CD4-positive, alpha-beta memory T cell (primary cell): ENCODE data around the gene IRAK4. TPM values are rescaled to one million over a fixed set of nuclear protein-coding genes. Genes with fewer than 3 reads are reported as not detected.
A peak's percentile ranks its signal among the peaks of the same experiment; 100 is the strongest.

Experiments
- CTCF ChIA-PET: fragments of 350-600 bp; sonication (Branson Sonifier 250); formaldehyde crosslinking; loops from one replicate; lab custom pipeline; 2021; ENCODE audit warnings: inconsistent platforms; ENCODE audit not compliant: partially characterized antibody; lab: Charles Lee
- POLR2A ChIA-PET: fragments of 350-600 bp; sonication (Branson Sonifier 250); formaldehyde crosslinking; loops from one replicate; lab custom pipeline; 2021; ENCODE audit not compliant: partially characterized antibody; lab: Charles Lee
- DNase-seq, 5 donors: peaks; one replicate each; pipeline versions ENCODE4 v3.0.0 to v3.0.0-alpha.2; 2020 to 2022; ENCODE audit warnings: mixed read lengths in 1 of 5
- H3K27ac ChIP-seq: one replicate; pipeline ENCODE4 v1.7.0; 2013; ENCODE audit warnings: low read depth, low read length
- H3K27me3 ChIP-seq: 2 replicates; pipeline ENCODE4 v1.7.0; 2013; ENCODE audit warnings: mild to moderate bottlenecking, low read length, moderate library complexity; ENCODE audit not compliant: insufficient read depth
- H3K36me3 ChIP-seq: 2 replicates; pipeline ENCODE4 v1.7.0; 2013; ENCODE audit warnings: mild to moderate bottlenecking, low read length, moderate library complexity; ENCODE audit not compliant: insufficient read depth
- H3K4me1 ChIP-seq: 2 replicates; pipeline ENCODE4 v1.7.0; 2013; ENCODE audit warnings: mild to moderate bottlenecking, low read length, moderate library complexity; ENCODE audit not compliant: insufficient read depth
- H3K4me3 ChIP-seq, 2 donors: one replicate each; pipeline ENCODE4 v1.7.0; 2013; ENCODE audit warnings: low read length in 2 of 2, mild to moderate bottlenecking in 1 of 2
- H3K9me3 ChIP-seq, 2 donors: one replicate each; pipeline ENCODE4 v1.7.0; 2013; ENCODE audit warnings: low read length in 2 of 2, control low read depth in 1 of 2; ENCODE audit not compliant: control insufficient read depth in 1 of 2
- H3K27ac Mint-ChIP-seq, 7 donors: one replicate each; pipeline ENCODE4 v1.8.0; 2020 to 2021; ENCODE audit warnings: mixed read lengths in 7 of 7, mild to moderate bottlenecking in 6 of 7, inconsistent platforms in 3 of 7, moderate library complexity in 3 of 7
- H3K27me3 Mint-ChIP-seq, 2 donors: one replicate each; pipeline ENCODE4 v1.8.0; 2020 to 2021; ENCODE audit warnings: mixed read lengths in 2 of 2
- H3K36me3 Mint-ChIP-seq, 2 donors: one replicate each; pipeline ENCODE4 v1.8.0; 2020 to 2021; ENCODE audit warnings: mixed read lengths in 2 of 2, inconsistent platforms in 1 of 2, mild to moderate bottlenecking in 1 of 2
- H3K4me1 Mint-ChIP-seq, 4 donors: one replicate each; pipeline ENCODE4 v1.8.0; 2020 to 2021; ENCODE audit warnings: mixed read lengths in 4 of 4, mild to moderate bottlenecking in 1 of 4
- H3K4me3 Mint-ChIP-seq, 8 donors: one replicate each; pipeline ENCODE4 v1.8.0; 2020 to 2021; ENCODE audit warnings: mixed read lengths in 8 of 8, mild to moderate bottlenecking in 7 of 8, moderate library complexity in 6 of 8, inconsistent platforms in 3 of 8
- H3K9me3 Mint-ChIP-seq, 8 donors: one replicate each; pipeline ENCODE4 v1.8.0; 2020 to 2021; ENCODE audit warnings: mixed read lengths in 8 of 8, mild to moderate bottlenecking in 5 of 8, inconsistent platforms in 3 of 8, moderate library complexity in 1 of 8
- intact Hi-C: fragments of 100-400 bp; cut with micrococcal nuclease; formaldehyde crosslinking; loops from one replicate; pipeline ENCODE4 v1.15.1; 2023
- polyA plus RNA-seq, 2 donors: library from polyadenylated mRNA; unstranded; fragments of 300-500 nt; fragmentation: Illumina TruSeq; gene quantifications; one replicate each; pipeline ENCODE4 v1.2.3, GENCODE V29; 2021
- total RNA-seq, 2 experiments: library from RNA; stranded (reverse); gene quantifications; one replicate each; pipeline ENCODE4 v1.2.3, GENCODE V29; 2021

The IRAK4 gene
- total and polyA plus RNA-seq, 4 experiments from 2014 or later = 31.3 to 73.1 (median 50.0) TPM

DNA sequence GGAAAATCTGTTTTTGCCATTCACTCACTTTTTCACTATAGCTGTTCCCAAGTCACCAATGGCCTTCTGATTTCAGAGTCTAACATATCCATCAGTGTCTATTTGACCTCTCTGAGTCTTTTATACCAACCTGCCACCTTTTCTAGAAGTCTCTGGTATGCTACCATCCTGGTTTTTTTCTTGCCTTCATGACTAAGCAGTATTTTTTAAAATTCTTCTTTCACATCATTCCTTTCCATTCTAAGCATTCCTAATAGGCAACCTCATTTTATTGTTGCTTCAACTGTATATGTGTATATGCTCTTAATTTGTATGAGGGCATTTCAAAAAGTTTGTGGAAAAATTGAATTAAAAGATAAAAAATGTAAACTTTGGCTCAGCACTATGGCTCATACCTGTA lies 5.0 kb downstream of the IRAK4 start:
- H3K4me1 ChIP-seq = peaks cover 41% of the 10 kb centered on the region
- H3K36me3 ChIP-seq = no peaks in the 10 kb centered on the region
- CTCF ChIA-PET = interaction anchor here (0.7 to 2.1 kb wide), 3 partner anchors 14 to 119 kb away, joined by 3 to 8 read pairs (median 4); no protein-coding TSS in a partner anchor
- H3K9me3 ChIP-seq = no peaks in the 10 kb centered on the region
- peaks cover 33 to 65% (median 42%) of the 10 kb centered on the region in 4 donors for H3K4me1 Mint-ChIP-seq
- no peaks in the 10 kb centered on the region for H3K27me3 Mint-ChIP-seq
- H3K4me3 Mint-ChIP-seq = peak overlapping the region in 2 of 8 donors; percentile 15 to 48
- intact Hi-C loops = no loop called here
- DNase-seq = no peak
- H3K27ac ChIP-seq = no peak overlapping the region
- H3K36me3 Mint-ChIP-seq = peaks cover 12 to 26% of the 10 kb centered on the region in 2 donors
- no peak overlapping the region for H3K4me3 ChIP-seq
- H3K27ac Mint-ChIP-seq = peak overlapping the region in 2 of 7 donors; percentile 16 to 70
- H3K27me3 ChIP-seq = no peaks in the 10 kb centered on the region
- POLR2A ChIA-PET = no interaction called here
- no peaks in the 10 kb centered on the region for H3K9me3 Mint-ChIP-seq

DNA sequence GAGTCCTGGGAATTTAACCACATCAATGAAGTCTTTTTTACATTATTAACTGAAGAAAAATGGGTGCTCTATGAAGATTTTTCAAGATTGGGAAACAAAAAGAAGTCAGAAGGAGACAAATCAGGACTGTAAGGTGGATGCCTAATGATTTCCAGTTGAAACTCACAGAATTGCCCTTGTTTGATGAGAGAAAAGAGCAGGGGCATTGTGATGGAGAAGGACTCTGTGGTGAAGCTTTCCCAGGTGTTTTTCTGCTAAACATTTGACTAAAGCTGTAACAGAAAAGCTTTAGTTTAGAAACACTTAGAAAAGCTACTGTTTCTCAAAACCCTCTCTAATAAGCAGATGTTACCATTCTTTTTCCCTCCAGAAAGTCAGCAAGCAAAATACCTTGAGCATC lies 5.8 kb downstream of the IRAK4 start:
- DNase-seq = no peak
- Histone ChIP-seq H3K4me1 (peaks cover 41% of the 10 kb centered on the region), H3K27me3 (no peaks in the 10 kb centered on the region), H3K27ac (no peak overlapping the region), H3K36me3 (peaks cover 3% of the 10 kb centered on the region), H3K9me3 (no peaks in the 10 kb centered on the region), H3K4me3 (no peak overlapping the region)
- ChIA-PET CTCF (interaction anchor here (0.9 to 1.6 kb wide), 2 partner anchors 14 to 119 kb away, joined by 3 read pairs; no protein-coding TSS in a partner anchor), POLR2A (no interaction called here)
- Mint-ChIP-seq H3K27ac (no peak overlapping the region), H3K27me3 (no peaks in the 10 kb centered on the region), H3K36me3 (peaks cover 16 to 27% of the 10 kb centered on the region in 2 donors), H3K4me1 (peaks cover 33 to 59% (median 39%) of the 10 kb centered on the region in 4 donors), H3K9me3 (no peaks in the 10 kb centered on the region), H3K4me3 (no peak overlapping the region)
- intact Hi-C loops = no loop called here

DNA sequence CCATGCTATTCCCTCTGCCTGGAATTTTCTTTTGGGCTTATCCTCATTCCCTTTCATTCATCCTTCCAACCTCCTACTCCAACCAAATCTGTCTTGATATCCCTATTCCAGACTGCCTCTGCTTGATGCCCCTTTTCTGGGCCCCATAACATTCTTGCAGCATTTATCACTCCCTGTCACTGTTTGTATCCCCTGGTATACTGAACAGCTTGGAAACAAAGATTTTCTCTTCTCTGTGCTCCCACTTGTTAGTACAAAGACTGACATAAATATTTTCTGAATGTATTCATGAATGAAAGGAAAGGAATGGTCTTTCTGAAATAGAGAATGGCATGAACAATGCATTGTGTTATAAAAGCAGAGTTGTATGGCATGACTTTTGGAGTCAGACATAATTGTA lies 7.5 kb downstream of the IRAK4 start:
- ChIA-PET CTCF (interaction anchor here (0.7 kb wide), 1 partner anchor 116 kb away, joined by 3 read pairs; no protein-coding TSS in a partner anchor), POLR2A (no interaction called here)
- H3K27ac Mint-ChIP-seq = no peak overlapping the region
- H3K27ac ChIP-seq = no peak overlapping the region
- H3K4me1 Mint-ChIP-seq = peaks cover 28 to 46% (median 36%) of the 10 kb centered on the region in 4 donors
- peaks cover 31 to 36% of the 10 kb centered on the region in 2 donors for H3K36me3 Mint-ChIP-seq
- no peak overlapping the region for H3K4me3 ChIP-seq
- H3K27me3 ChIP-seq = no peaks in the 10 kb centered on the region
- peaks cover 24% of the 10 kb centered on the region for H3K4me1 ChIP-seq
- intact Hi-C loops = no loop called here
- no peak for DNase-seq
- no peak overlapping the region for H3K4me3 Mint-ChIP-seq
- no peaks in the 10 kb centered on the region for H3K9me3 Mint-ChIP-seq
- H3K27me3 Mint-ChIP-seq = no peaks in the 10 kb centered on the region
- H3K36me3 ChIP-seq = peaks cover 17% of the 10 kb centered on the region
- H3K9me3 ChIP-seq = no peaks in the 10 kb centered on the region

DNA sequence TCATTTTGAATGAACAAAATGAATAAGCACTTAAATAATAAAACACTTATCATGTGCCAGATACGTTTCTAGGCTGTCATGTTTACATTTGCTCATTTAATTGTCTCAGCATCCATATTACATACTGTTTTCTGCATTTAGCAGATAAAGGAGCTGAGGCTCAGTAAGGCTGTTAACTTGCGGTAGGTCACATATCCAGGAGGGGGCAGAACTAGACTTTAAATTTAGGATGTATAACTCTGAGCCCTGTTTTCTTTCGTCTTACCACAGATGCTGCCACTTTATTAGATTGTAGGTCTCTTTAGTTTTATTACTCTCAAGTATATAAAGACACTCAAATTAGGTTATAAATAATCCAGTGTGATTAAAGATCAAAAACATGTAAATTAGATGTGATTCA lies 17.7 kb downstream of the IRAK4 start:
- Histone ChIP-seq H3K4me1 (no peaks in the 10 kb centered on the region), H3K27ac (no peak overlapping the region), H3K27me3 (no peaks in the 10 kb centered on the region), H3K4me3 (no peak overlapping the region), H3K9me3 (no peaks in the 10 kb centered on the region), H3K36me3 (peaks cover 66% of the 10 kb centered on the region)
- H3K27me3 Mint-ChIP-seq = no peaks in the 10 kb centered on the region
- no peak overlapping the region for H3K27ac Mint-ChIP-seq
- no peak overlapping the region for H3K4me3 Mint-ChIP-seq
- DNase-seq = peak in 4 of 5 donors; percentile 19 to 38 (median 32)
- CTCF ChIA-PET = interaction anchor here (1.0 to 4.4 kb wide), 5 partner anchors 16 to 107 kb away, joined by 3 to 59 read pairs (median 4); partner anchors contain the start of genes IRAK4 and PUS7L
- intact Hi-C loops = loop anchor here (1.0 kb wide), 1 partner anchor 106 kb away; no protein-coding TSS in a partner anchor
- POLR2A ChIA-PET = interaction anchor here (1.6 to 2.1 kb wide), 2 partner anchors 17 to 106 kb away, joined by 4 to 8 read pairs; no protein-coding TSS in a partner anchor
- no peaks in the 10 kb centered on the region for H3K9me3 Mint-ChIP-seq
- peaks cover 1 to 6% (median 4%) of the 10 kb centered on the region in 4 donors for H3K4me1 Mint-ChIP-seq
- H3K36me3 Mint-ChIP-seq = peaks cover 27 to 43% of the 10 kb centered on the region in 2 donors

DNA sequence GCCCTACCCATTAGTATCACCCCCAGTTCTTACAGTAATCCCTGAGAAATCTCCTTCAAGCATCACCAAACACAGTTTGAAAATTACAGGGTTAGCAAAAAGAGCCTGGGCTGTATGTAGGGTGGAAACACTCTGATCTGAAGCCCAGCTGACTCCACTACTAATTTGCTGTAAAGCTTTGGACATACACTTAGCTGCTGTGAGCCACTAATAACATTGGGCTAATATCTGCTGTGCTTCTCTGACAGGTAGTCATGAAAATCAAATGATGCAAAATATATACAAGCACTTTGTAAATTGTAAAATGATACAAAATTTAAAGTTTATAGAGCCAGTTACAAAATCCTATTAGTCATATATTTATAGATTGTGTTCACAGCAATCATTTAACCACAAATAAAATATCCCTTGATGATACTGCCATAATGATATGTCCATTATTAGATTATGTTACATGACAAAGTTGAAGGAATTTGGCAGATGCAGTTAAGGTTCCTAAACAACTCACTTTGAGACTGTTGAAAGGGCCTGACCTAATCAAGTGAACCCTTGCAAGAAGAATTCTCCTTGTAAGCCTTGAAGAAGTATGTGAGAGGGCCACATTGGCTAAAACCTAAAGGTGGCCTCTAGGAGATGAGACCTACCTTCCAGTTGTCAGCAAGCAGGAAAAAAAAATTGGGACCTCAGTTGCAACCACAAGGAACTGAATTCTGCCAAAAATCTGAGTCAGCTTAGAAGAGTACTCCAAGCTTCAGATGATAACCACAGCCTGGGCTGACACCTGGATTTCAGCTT lies 28.3 kb downstream of the IRAK4 start:
- H3K4me1 Mint-ChIP-seq = peaks cover 0 to 3% (median 0%) of the 10 kb centered on the region in 4 donors
- H3K27ac Mint-ChIP-seq = peak overlapping the region in 1 of 7 donors; percentile 1
- Histone ChIP-seq H3K4me3 (no peak overlapping the region), H3K9me3 (no peaks in the 10 kb centered on the region), H3K27ac (no peak overlapping the region), H3K27me3 (no peaks in the 10 kb centered on the region), H3K4me1 (no peaks in the 10 kb centered on the region), H3K36me3 (peaks cover 40% of the 10 kb centered on the region)
- ChIA-PET CTCF (interaction anchor here (1.0 kb wide), 1 partner anchor 96 kb away, joined by 3 read pairs; no protein-coding TSS in a partner anchor), POLR2A (interaction anchor here (2.5 kb wide), 1 partner anchor 19 kb away, joined by 9 read pairs; the partner anchor contains the start of gene TWF1)
- peaks cover 22 to 57% of the 10 kb centered on the region in 2 donors for H3K36me3 Mint-ChIP-seq
- DNase-seq = no peak
- intact Hi-C loops = no loop called here
- H3K9me3 Mint-ChIP-seq = no peaks in the 10 kb centered on the region
- no peaks in the 10 kb centered on the region for H3K27me3 Mint-ChIP-seq
- no peak overlapping the region for H3K4me3 Mint-ChIP-seq

DNA sequence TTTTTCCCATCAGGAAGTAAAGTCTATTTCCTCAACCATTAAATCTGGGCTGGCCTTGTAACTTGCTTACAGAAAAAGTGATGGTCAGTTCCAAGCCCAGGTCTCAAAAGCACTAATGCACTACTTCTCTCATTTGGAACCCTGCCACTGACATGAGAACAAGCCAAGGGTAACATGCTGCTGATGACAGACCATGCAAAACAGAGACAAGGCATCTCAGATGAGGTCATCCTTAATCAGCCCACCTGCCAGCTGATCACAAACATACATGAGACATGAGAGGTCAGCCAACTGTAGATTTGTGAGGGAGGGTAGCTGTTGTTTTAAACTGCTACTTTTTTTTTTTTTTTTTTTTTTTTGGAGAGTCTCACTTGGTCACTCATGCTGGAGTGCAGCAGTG lies 31.2 kb downstream of the IRAK4 start:
- H3K4me1 Mint-ChIP-seq = peaks cover 0 to 3% (median 0%) of the 10 kb centered on the region in 4 donors
- no peaks in the 10 kb centered on the region for H3K27me3 Mint-ChIP-seq
- peaks cover 17 to 48% of the 10 kb centered on the region in 2 donors for H3K36me3 Mint-ChIP-seq
- DNase-seq = no peak
- no peaks in the 10 kb centered on the region for H3K9me3 Mint-ChIP-seq
- ChIA-PET POLR2A (no interaction called here), CTCF (interaction anchor here (0.7 kb wide), 1 partner anchor 67 kb away, joined by 4 read pairs; no protein-coding TSS in a partner anchor)
- no peaks in the 10 kb centered on the region for H3K27me3 ChIP-seq
- H3K27ac Mint-ChIP-seq = peak overlapping the region in 4 of 7 donors; percentile 42 to 83 (median 59)
- no peak overlapping the region for H3K27ac ChIP-seq
- no peaks in the 10 kb centered on the region for H3K4me1 ChIP-seq
- H3K9me3 ChIP-seq = no peaks in the 10 kb centered on the region
- H3K4me3 Mint-ChIP-seq = no peak overlapping the region
- H3K4me3 ChIP-seq = no peak overlapping the region
- intact Hi-C loops = no loop called here
- H3K36me3 ChIP-seq = peaks cover 23% of the 10 kb centered on the region
